K562 (cell line): Measurements from ENCODE around the gene FAM50B.

Source experiments
- SMAD1 ChIP-seq: fragments of 150-350 bp; IDR thresholded peaks from 2 replicates; pipeline ENCODE4 v1.6.1; 2014; ENCODE audit warnings: low read length, low read depth; ENCODE audit not compliant: partially characterized antibody
- TF ChIP-seq, protein P1 (sequence below), 3 experiments: IDR thresholded peaks in 2 of 3; conservative IDR thresholded peaks in 1 of 3; 2 replicates each; pipeline ENCODE4 v1.5.1; 2011 to 2012; ENCODE audit warnings: low read length in 3 of 3, mild to moderate bottlenecking in 3 of 3, control low read depth in 2 of 3, improper control_type of control experiment in 1 of 3, inconsistent platforms in 1 of 3, low read depth in 1 of 3, mixed read lengths in 1 of 3, moderate library complexity in 1 of 3; ENCODE audit not compliant: insufficient read depth in 2 of 3

GRCh38 chr6:3869284-3869631, 20.1 kb downstream of the FAM50B start:
- TF ChIP-seq, protein P1, sequence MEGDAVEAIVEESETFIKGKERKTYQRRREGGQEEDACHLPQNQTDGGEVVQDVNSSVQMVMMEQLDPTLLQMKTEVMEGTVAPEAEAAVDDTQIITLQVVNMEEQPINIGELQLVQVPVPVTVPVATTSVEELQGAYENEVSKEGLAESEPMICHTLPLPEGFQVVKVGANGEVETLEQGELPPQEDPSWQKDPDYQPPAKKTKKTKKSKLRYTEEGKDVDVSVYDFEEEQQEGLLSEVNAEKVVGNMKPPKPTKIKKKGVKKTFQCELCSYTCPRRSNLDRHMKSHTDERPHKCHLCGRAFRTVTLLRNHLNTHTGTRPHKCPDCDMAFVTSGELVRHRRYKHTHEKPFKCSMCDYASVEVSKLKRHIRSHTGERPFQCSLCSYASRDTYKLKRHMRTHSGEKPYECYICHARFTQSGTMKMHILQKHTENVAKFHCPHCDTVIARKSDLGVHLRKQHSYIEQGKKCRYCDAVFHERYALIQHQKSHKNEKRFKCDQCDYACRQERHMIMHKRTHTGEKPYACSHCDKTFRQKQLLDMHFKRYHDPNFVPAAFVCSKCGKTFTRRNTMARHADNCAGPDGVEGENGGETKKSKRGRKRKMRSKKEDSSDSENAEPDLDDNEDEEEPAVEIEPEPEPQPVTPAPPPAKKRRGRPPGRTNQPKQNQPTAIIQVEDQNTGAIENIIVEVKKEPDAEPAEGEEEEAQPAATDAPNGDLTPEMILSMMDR (IDR thresholded peaks at IDR 0.05 in 2 of 3, conservative IDR thresholded peaks at IDR 0.05 in 1 of 3; ENCODE audit: insufficient read depth in 2 of 3, low read depth in 1 of 3, low read length in 3 of 3) = no peak
- TF ChIP-seq SMAD1 = no peak
